ENCODE results near the gene ACAP2. TPM values are rescaled to one million over a fixed set of nuclear protein-coding genes. Genes with fewer than 3 reads are reported as not detected.
"Not testable (repeated sequence)": the region's sequence is repeated elsewhere in the genome, so short reads cannot be mapped to it uniquely, and the experiment has no call there.

The ACAP2 gene
- total RNA-seq, 1 donor from 2014 or later = 31.4 TPM

- DNase-seq (ENCODE audit: low read depth) = no peak
Measured at GRCh38 chr3:195388380-195388779, 54.4 kb downstream of the ACAP2 start.

DNA sequence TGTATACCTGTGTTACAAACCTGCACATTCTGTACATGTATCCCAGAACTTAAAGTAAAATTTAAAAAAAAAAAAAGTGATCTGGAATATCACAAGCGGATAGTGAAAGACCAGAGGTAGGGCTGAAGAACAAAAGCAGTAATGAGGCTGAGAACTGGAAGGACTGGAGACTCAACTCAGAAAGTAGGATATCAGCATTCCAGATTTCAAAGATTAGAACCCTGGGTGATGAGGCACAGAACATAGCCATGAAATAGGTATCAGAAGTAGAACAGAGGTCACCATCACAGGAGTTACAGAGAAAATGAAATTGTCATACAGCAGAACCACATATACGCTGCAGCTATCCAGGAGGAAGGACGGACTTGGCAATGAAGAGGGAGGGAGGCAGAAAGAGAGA is 56.1 kb downstream of the ACAP2 start:
- DNase-seq (ENCODE audit: low read depth) = no peak

- DNase-seq (ENCODE audit: low read depth) = no peak
Measured at GRCh38 chr3:195385526-195385925, 57.3 kb downstream of the ACAP2 start.

GRCh38 chr3:195384952-195385351 is 57.9 kb downstream of the ACAP2 start:
- DNase-seq (ENCODE audit: low read depth) = peak; percentile 9

GRCh38 chr3:195372220-195372619 is 70.6 kb downstream of the ACAP2 start:
- no peak for DNase-seq (ENCODE audit: low read depth)

DNA sequence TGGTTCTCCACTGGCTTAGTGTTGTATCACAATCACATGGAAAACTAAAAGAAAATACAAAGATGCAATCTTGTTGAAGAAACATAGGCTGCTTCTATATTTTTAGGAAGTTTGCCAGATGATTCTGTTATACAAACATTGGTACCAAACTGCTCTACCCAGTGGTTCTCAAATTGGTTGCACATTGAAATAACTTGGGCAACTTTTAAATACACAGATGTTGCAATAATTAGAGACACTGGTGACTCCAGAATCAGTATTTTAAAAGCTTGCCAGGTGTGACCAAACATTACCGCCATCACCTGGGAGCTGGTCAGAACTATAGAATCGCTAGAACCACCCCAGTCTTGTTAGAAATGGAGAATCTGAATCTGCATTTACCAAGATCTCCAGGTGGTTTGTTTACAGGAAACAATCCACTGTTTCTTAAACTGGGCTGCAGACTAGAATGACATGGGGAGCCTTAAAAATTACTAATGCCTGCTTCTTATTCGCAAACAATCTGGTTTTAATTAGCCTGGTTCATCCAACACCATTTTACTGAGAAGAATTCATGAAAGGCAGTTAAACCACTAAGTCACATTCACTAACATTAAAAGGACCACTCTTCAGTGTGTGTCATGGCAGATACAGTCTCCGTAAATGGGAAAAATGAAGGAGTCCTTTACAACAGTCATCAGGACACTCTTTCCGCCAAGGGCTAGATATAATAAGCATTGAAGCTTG is 76.5 kb downstream of the ACAP2 start:
- DNase-seq (ENCODE audit: low read depth) = no peak

DNA sequence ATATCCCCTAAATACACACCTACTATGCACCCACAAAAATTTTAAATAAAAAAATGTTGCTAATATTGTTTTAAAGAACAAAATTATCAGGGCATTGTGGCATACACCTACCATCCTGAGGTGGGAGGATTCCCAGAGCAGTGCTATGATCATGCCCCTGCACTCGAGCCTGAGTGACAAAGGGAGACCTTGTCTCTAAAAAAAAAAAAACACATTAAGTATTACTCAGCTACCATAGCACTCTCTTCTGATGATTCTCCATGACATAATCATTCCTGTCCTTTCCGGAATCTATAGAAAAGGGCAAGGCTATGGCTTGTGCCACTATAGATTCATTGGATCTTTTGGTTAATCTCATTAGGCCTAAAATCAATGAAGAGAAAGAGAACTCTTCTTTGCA is 77.4 kb downstream of the ACAP2 start:
- no peak for DNase-seq (ENCODE audit: low read depth)

DNA sequence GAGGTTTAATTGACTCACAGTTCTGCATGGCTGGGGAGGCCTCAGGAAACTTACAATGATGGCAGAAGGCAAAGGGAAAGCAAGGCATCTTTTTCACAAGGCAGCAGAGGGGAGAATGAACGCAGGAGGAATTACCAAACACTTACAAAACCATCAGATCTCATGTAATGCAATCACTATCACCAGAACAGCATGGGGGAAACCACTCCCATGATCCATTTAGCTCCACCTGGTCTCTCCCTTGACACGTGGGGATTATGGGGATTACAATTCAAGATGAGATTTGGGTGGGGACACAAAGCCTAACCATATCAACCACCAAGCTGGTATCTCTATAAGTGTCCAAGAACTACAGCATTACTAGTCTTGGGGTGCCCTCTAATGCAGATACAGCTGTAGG is 85.0 kb downstream of the ACAP2 start:
- not testable (repeated sequence) for DNase-seq (ENCODE audit: low read depth)

DNA sequence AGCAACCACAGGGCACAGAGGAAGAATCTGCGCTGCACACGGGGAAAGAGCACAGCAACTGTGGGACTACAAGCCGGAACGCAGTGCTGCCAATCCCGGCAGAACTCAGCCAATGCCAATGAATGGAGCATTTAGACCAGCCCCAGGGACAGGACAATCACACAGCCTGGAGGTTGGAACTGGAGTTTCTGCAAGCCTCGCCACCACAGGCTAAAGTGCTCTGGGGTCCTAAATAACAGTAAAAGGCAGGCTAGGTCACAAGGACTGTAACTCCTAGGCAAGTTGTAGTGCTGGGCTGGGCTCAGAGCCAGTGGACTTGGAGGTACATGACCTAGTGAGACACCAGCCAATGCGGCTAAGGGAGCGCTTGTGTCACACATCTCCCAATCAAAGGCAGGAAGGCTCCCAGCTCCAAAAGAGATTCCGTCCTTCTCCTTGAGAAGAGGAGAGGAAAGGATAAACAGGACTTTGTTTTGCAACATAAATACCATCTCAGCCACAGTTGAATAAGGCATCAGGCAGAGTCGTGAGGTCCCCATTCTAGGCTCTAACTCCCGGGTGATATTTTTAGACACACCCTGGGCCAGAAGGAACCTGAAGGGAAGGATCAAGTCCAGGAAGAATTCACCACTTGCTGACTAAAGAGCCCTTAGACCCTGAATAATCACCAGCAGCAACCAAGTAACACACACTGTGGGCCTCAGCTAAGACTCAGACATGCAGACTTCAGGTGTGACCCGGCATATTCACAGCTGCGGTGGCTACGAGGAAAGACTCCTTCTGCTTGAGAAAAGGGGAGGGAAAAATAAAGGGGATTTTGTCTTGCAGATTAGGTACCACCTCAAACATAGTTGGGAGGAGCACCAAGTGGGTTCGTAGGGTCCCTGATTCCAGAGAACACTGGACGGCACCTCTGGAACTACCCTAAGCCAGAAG is 86.4 kb downstream of the ACAP2 start:
- DNase-seq (ENCODE audit: low read depth) = no peak

DNA sequence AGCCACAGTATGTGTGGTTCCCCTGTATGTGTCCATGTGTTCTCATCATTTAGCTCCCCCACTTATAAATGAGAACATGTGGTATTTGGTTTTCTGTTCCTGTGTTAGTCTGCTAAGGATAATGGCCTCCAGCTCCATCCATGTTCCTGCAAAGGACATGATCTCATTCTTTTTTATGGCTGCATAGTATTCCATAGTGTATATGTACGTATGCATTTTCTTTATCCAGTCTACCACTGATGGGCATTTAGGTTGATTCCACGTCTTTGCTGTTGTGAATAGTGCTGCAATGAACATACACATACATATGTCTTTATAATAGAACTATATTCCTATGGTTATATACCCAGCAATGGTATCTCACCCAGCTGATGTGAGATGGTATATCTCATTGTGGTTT is 88.8 kb downstream of the ACAP2 start:
- not testable (repeated sequence) for DNase-seq (ENCODE audit: low read depth)

DNA sequence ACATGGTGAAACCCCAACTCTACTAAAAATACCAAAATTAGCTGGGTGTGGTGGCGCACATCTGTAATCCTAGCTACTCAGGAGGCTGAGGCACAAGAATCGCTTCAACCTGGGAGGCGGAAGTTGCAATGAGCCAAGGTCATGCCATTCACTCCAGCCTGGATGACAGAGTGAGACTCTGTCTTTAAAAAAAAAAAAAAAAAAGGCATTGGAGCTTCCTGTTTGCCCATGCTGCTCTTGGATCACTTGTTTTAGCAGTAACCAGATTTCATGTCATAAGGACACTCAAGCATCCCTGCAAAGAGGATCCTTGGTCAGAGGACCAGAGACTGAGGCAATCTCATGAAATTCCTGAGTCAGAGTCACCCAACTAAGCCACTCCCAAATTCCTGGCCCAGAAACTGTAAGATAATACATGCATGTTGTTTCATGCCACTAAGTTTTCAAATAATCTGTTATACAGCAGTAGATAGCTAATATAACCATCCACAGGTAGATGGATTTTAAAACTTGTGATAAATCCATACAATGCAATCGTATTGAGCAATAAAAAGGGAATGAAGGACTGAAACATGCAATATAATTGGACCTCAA is 89.8 kb downstream of the ACAP2 start:
- peak; percentile 66 for DNase-seq (ENCODE audit: low read depth)

GRCh38 chr3:195348426-195349115 is 94.2 kb downstream of the ACAP2 start:
- no peak for DNase-seq (ENCODE audit: low read depth)

DNA sequence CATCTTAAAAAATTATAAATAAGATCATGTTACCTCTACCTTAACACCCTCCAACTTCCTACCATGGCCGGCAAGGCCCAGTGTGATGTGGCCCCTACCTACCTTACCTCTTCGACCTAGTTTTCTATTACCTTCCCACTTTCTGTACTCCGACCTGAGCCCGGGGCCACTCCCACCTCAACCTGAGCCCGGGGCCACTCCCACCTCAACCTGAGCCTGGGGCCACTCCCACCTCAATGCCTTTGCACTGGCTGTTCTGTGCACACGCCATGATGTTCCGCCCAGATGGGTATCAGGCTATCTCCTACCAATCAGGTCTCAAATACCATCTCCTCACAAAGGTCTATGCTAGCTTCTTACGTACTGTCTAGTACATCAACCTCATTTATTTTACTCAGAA is 105.1 kb downstream of the ACAP2 start:
- DNase-seq (ENCODE audit: low read depth) = no peak

GRCh38 chr3:195334967-195335366 is 107.9 kb downstream of the ACAP2 start:
- DNase-seq (ENCODE audit: low read depth) = no peak

GRCh38 chr3:195319060-195319459 is 123.8 kb downstream of the ACAP2 start:
- no peak for DNase-seq (ENCODE audit: low read depth)

- DNase-seq (ENCODE audit: low read depth) = no peak
Measured at GRCh38 chr3:195312714-195313113, 130.1 kb downstream of the ACAP2 start.

GRCh38 chr3:195307711-195308110 is 135.1 kb downstream of the ACAP2 start:
- DNase-seq (ENCODE audit: low read depth) = no peak

GRCh38 chr3:195306369-195306768 is 136.5 kb downstream of the ACAP2 start:
- no peak for DNase-seq (ENCODE audit: low read depth)

- no peak for DNase-seq (ENCODE audit: low read depth)
Measured at GRCh38 chr3:195302431-195302830, 140.4 kb downstream of the ACAP2 start.

DNA sequence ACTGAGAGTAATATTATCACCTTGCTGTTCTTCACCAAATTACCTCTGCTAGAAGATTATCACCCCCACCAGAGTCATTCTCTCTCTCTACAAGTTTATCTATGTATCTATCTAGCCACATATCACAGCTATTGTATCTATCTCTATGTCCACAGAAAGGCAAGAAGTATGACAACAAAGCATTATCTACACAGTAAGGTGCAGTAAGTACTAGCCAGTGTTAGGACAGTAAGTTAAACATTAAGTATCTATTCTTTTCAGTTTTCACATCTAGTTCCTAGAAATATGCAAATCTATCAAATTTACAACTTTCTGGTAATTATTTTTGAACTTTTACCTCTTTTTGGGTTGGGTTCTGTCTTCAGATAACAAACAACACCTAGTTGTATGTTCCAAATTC is 145.4 kb downstream of the ACAP2 start:
- no peak for DNase-seq (ENCODE audit: low read depth)

DNA sequence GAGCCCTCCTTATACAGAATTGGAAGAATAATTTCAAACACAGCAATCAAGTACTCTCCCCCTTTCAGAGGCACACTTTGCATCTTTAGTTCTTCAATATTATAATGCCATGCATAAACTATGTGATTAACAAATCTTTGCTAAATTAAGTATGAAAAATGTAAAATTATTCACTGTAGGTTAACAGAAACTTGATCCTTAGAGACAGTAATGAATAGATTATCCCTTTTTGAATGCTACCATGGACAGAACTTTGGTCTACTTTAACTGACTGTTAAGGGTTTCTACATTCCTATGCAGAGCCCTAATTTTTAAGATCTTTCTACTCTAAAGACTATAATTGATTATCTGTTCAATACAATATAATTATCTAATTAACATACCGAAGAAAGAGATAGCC is 146.2 kb downstream of the ACAP2 start:
- DNase-seq (ENCODE audit: low read depth) = no peak
